Daoy (cell line): ENCODE data around the gene MAST3. TPM values are rescaled to one million over a fixed set of nuclear protein-coding genes. Genes with fewer than 3 reads are reported as not detected.
A peak's percentile ranks its signal among the peaks of the same experiment; 100 is the strongest.
"Not testable (repeated sequence)": the region's sequence is repeated elsewhere in the genome, so short reads cannot be mapped to it uniquely, and the experiment has no call there.

Experiments used
- DNase-seq: peaks from one replicate; pipeline ENCODE4 v3.0.0-alpha.2; 2015; ENCODE audit warnings: low read depth
- total RNA-seq: library from RNA; depleted of rRNA; stranded (reverse); fragments of >200 nt; shearing (Covaris generic); gene quantifications from 2 replicates; pipeline ENCODE4 v1.2.3, GENCODE V29; 2014

MAST3 gene
- total RNA-seq, 1 experiment from 2014 or later: 1.5 TPM

GRCh38 chr19:18086590-18087138 is 10.9 kb upstream of the MAST3 start, which contains the start of gene IL12RB1:
Gene IL12RB1, minus strand, starts transcription at chr19:18086934. Its CDS starts 111 bp downstream, at chr19:18086823.
- DNase-seq: peak; percentile 43

DNA sequence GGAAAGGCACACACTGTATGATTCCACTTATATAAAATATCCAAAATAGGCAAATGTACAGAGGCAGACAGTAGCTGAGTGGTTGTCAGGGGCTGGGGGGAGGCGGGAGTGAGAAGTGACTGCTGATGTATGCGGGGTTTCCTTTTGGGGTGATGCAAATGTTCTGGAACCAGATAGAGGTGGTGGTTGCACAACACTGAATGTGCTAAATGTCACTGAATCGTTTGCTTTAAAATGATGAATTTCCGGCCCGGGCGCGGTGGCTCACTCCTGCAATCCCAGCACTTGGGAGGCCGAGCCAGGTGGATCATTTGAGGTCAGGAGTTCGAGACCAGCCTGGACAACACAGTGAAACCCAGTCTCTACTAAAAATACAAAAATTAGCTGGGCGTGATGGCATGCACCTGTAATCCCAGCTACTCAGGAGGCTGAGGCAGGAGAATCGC is 8.5 kb upstream of the MAST3 start:
- peak; percentile 27 for DNase-seq

DNA sequence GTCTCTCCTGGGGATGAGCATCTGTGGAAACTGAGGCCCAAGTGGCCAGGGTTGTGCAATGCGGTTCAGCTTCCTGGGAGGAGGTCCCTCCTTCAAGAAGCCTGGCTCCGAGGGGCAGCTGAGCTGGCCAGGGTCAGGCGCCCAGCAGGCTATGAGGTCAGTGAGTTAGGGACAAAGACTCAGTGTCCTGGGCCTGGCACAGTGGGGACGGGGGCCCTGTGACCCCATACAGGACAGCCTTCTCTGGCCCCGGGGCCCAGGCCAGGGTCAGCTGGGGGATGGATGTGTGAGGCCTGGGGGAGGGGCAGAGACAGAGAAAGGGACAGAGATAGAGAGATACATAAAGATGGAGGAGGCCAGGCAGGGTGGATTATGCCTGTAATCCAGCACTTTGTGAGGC is 7.9 kb upstream of the MAST3 start:
- DNase-seq: no peak

DNA sequence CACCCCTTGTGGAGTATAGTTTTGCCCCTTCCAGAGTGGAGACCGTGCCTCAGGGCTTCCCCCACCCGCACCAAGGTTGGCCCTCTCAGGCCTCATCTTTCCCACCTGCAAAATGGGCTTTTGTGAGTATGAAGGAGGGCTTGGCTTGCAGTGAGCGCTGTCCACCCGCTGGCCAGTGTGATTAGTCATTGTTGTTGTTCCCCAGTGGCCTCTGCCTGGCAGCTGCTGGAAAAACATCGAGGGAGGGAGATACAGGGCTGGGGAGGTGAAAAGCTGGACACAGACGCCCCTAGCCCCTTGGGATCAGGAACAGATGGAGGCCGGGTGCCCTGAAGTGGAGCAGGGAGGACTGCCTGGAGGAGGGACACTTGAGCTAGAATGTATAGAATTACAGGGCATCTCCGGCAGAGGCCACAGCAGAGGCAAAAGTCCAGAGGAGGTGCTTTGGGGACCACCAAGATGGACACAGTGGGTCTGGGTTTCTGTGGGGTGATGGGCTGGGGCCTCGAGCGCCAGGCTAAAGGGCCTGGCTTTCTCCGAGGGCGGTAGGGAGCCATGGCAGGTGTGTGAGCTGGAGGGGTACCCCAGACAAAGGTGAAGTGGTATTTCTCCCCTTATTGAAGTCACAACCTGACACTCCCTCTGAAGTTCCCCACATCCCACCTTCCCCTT is 6.9 kb upstream of the MAST3 start:
- no peak for DNase-seq

GRCh38 chr19:18091217-18091608 is 6.4 kb upstream of the MAST3 start:
- DNase-seq: no peak

DNA sequence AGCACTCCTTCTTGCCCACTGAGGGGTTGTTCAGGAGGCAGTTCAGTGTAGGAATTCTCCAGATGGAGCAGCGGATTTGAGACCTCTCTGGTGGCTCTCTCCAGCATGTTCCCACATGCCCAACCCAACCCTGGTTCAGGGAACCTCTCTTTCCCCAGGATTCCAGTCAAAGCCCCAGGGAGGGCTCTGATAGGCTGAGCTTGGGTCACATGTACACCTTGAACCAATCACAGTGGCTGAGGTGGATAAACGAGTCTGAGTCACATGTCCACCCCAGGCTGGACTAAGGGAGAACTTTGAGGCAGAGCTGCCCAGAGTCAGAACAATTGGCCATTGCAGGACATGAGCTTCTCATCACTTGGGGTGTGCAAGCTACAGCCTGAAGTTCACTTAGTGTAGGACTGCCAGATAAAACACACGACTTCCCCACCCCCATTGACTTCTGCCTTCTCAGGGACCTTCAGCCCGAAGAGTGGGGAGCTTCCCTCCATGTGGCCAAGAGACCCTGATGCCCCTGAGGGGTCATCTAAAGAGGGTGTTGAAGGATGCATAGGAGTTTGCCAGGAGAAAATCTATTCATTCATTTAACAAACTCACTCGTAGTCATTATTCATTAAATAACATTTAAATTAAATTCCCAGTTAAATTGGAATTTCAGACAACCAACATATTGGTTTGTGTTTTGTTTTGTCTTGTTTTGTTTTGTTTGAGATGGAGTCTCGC is 4.0 kb upstream of the MAST3 start:
- DNase-seq: peak; percentile 51

- DNase-seq: no peak
These were observed 1.3 kb upstream of the MAST3 start for GRCh38 chr19:18096258-18096657.

- no peak for DNase-seq
These were observed 664 bp downstream of the MAST3 start for GRCh38 chr19:18097993-18098890.

DNA sequence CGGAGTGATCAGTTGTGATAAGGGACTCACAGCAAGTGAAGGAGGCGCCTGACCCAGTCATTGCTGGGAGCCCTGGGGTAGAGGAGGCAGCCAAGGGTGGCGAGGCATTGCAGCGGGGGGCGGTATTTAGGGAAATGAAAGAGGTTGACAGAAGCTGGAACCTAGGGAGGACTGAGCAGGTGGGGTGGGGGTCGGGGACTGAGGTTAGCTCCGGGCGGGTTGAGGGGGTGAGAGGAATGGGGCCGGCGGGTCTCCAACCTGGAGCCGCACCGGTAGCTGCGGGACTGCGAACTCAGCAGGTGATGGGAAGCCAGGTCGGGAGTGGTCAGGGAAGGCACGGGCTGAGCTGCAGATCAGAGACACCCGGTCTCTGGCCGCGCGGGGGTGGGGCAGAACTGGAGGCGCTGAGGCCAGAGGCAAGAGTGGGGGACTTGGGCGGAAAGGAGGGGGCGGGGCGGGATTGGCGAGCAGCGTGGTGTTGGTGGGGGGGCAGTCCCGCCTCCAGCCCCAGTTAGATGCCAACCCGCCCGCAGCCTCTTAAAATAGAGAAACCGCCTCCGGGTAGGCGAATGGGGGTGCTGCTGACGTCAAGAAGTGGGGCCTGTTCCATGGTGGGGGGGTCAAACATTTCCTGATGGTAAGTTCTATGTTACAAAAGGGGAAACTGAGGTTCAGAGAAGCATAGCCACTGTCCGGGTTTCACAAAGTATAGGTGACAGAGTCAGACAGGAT is 1.5 kb downstream of the MAST3 start:
- DNase-seq: no peak

DNA sequence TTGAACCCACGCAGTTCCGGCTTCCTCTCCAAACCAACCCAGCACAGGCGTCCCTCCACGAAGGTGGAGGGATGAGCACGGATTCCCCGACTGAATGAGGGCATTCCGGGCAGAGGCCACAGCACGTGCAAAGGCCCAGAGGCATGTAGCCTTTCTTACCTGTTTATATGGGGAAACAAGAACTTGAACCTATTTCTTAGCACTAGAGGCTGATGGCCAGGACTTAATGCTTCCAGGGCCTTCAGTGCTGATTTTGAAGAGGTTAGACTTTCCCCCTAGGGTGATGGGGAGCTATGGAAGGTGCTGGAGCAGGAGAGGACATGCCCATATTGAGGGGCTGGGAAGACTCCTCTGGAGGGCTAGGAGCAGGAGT is 2.0 kb downstream of the MAST3 start:
- no peak for DNase-seq

- DNase-seq: no peak
These were observed 3.1 kb downstream of the MAST3 start for GRCh38 chr19:18100710-18101109.

DNA sequence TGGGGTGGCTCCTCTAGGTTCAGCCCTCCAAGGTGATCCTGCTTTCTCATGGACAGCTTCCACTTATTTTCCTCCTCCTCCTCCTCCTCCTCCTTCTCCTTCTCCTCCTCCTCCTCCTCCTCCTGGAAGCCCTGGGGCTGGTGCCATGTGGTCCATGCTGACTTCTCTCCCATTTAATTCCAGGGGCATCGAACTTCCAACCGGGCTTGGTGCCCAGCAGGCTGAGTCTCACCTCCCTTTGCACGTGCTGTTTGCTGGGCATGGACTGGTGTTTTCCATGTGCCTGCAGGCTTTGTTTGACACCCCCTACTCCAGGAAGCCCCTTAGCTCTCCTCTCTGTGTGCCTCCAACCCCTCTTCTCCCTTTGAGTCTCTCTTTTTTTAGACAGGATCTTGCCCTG is 3.7 kb downstream of the MAST3 start:
- no peak for DNase-seq

DNA sequence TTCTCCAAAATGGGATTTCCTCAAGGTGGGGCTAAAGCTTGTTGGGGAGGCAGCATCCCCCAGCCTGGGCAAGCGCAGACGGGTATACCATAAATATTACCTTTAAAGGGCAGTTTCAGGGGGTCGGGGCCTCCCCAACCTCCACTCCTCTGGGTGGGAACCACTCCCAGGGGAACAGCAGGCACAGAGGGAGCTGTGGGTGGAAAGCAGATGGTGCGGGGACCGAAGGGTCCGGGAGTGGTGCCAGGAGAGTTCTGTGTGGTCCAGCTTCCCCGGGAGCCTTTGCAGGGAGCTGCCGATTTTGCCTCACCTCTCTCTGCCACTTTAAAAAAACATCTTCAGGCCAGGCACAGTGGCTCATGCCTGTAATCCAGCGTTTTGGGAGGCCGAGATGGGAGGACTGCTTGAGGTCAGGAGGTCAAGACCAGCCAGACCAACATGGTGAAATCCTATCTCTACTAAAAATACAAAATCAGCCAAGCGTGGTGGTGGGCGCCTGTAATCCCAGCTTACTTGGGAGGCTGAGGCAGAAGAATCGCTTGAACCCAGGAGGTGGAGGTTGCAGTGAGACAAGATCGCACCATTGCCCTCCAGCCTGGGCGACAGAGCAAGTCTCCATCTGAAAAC is 5.5 kb downstream of the MAST3 start:
- no peak for DNase-seq

GRCh38 chr19:18104793-18105131 is 7.2 kb downstream of the MAST3 start:
- no peak for DNase-seq

DNA sequence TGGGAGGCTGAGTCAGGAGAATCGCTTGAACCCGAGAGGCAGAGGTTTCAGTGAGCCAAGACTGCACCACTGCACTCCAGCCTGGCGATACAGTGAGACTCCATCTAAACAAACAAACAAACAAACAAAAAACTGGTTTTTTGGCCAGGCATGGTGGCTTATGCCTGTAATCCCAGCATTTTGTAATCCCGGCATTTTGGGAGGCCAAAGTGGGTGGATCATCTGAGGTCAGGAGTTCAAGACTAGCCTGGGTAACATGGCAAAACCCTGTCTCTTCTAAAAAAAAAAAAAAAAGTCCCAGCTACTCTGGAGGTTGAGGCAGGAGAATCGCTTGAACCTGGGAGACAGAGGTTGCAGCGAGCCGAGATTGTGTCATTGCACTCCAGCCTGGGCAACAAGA is 7.7 kb downstream of the MAST3 start:
- not testable (repeated sequence) for DNase-seq

- no peak for DNase-seq
These were observed 9.7 kb downstream of the MAST3 start for GRCh38 chr19:18107235-18107634.

DNA sequence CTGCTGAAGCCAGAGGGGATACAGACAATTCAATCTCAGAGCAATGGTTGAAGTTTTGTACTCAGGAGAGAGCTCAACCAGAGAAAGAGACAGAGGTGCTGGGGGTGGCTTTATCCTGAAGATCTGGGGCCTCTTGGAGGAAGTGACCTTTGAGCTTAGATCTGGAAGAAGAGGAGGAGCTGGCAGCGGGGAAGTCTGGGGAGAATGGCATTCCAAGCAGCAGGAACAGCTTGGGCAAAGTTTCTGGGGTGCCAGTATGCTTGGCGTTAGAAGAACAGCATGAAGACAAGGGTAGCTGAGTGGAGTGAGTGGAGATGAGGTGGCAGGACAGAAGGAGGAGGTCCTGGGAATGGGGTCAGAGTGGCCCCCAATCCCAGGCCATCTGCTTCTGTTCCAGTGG is 11.3 kb downstream of the MAST3 start:
- DNase-seq: no peak

DNA sequence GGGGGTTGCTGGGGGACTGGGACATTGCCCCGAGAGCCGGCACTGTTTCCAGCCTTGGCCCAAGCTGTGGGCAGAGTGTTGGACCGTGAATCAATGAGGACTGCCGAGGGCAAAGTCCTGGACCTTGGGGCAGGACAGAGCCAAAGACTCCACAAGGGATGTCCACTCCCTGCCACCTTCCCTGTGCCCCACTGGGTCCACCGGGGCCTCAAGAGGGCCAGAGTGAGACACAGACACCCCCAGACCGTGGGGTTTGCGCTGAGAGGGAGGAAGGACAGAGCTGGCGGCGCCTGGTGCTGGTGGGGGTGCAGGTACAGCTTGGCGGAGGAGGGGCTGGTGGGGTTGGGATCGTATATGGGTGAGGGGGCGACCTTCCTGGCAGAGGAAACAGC is 11.8 kb downstream of the MAST3 start:
- DNase-seq: no peak

DNA sequence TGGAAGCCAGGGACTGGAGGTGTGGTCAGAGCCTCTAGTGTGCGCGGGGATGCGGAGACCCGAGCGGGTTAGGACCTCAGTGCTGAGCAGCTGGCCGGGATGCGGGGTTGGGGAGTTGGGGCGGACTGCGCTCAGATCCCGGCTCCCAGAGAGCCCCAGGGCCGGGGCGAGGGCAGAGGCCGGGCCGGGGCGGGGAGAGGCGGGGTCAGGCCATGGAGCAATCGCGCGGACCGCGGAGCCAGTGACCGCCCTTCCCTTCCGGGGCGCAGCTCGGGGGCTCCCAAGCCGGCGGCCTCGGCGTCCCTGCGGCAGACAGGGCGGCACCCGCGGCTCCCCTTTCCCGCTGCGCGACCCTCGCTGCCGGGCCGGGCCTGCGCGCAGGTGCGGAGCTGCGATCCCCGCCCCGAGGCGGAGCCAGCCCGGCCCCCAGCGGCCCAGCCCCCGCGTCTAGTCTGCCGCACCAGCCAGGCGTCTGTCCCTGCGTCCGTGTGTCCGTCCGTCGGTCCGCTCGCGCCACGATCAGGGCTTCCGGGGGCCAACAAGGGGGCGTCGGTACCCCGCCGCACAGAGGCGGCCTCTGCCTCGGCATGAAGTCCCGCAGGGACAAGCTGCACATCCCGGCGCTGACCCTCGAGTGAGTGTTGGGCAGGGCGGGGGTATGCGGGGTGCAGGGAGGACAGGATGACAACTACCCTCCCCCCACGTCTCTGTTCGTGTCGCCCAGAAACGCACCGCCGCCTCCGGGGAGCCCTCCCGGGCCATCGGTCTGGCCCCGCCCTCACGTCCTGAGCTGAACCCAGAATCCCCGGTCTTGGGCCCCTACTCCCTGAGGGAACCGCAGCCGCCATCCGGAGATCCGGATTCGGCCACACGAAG is 12.4 kb downstream of the MAST3 start:
- DNase-seq: peak; percentile 39

DNA sequence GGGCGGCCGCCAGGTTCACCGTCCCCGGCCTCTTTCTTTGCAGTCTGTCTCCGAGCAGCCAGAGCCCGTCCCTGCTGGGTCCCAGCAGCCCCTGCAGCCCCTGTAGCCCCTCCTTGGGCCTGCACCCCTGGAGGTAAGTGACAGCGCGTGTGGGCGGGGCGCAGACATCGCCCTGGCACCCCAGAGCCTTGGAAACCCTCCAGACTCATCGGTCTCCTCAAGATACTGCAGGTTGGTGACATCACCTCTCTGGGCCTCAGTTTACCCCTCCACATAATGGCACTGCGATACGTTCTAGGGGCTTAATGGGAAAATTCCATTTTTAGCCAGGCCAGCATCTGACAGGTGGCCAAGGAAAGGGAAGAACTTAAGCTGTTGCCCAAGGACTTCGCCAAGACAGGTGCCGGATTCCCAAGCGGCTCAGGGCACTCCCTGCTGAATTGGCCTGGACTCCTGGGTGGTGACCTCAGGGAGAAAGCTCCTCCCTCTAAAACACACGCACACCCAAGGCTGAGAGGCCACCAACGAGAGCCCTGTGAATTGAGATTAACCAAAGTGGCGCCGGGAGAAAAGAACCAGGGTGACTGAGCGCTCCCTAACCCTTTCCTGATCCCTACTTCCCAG is 13.1 kb downstream of the MAST3 start:
- no peak for DNase-seq
